ENCODE data around the gene CNTN5. TPM values are rescaled to one million over a fixed set of nuclear protein-coding genes. Genes with fewer than 3 reads are reported as not detected.

The CNTN5 gene
- total RNA-seq, 1 donor from 2014 or later, result not detected

DNA sequence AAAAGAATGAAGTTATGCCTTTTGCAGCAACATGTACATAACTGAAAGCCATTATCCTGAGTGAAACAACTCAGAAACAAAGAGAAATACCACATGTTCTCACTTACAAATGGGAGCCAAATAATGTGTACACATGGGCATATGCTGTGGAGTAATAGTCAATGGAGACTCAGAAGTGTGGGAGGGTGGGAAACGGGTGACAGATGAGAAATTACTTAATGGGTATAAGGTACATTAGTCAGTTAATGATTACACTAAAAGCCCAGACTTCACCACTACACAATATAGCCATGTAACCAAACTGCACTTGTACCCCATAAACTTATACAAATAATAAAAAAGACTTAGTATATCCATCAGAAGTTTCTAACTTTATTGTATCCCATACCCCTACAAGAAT lies 992.3 kb downstream of the CNTN5 start:
- no peak for DNase-seq (ENCODE audit: low read depth)

DNA sequence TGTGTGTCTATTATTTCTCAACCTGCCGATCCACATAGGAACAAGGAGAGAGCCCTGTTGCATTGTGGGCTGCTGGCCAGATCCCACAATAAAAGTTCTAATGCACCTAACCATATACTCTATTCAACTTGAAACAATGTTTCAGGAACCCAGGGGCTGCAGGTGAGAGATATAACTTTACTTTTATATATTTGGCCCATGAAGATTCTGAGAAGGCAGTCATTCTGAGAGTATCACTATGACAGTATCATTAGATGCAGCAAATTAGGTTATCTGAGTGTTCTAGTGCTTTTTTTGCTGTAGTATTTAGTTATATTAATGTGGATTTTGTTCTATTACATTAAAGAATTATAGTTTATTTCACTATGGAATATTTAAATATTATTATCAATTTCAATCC lies 1011.2 kb downstream of the CNTN5 start:
- DNase-seq (ENCODE audit: low read depth), result no peak

GRCh38 chr11:100061006-100061405 lies 1040.3 kb downstream of the CNTN5 start:
- DNase-seq (ENCODE audit: low read depth), result no peak

GRCh38 chr11:100066399-100066798 lies 1045.7 kb downstream of the CNTN5 start:
- no peak for DNase-seq (ENCODE audit: low read depth)

DNA sequence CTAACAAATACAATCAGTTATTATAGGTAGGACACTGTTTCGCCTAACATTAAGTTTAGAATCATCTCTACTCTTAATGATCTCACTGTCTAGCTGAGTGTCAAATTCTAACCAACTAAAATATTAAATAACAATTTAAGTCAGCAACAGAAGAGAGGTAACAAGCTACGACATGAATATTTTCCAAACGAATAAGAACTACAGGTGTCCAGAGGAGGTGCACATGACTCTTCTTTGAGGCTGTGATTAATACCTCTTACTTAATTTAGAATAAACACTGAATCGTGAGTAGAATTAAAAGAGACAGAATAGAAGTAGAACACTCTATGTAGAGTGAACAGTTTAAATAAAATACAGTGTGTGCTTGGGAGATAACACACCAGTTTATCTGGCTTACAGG lies 1047.4 kb downstream of the CNTN5 start:
- DNase-seq (ENCODE audit: low read depth), result no peak

GRCh38 chr11:100072131-100072530 lies 1051.4 kb downstream of the CNTN5 start:
- no peak for DNase-seq (ENCODE audit: low read depth)

GRCh38 chr11:100080381-100080780 lies 1059.6 kb downstream of the CNTN5 start:
- no peak for DNase-seq (ENCODE audit: low read depth)

- no peak for DNase-seq (ENCODE audit: low read depth)
Measured at GRCh38 chr11:100080821-100081220, 1060.1 kb downstream of the CNTN5 start.

- DNase-seq (ENCODE audit: low read depth), result no peak
Measured at GRCh38 chr11:100093698-100094097, 1072.9 kb downstream of the CNTN5 start.

GRCh38 chr11:100094121-100094865 lies 1073.5 kb downstream of the CNTN5 start:
- no peak for DNase-seq (ENCODE audit: low read depth)

GRCh38 chr11:100095809-100096208 lies 1075.1 kb downstream of the CNTN5 start:
- DNase-seq (ENCODE audit: low read depth), result no peak

- DNase-seq (ENCODE audit: low read depth), result peak; percentile 19
Measured at GRCh38 chr11:100098560-100098959, 1077.8 kb downstream of the CNTN5 start.

DNA sequence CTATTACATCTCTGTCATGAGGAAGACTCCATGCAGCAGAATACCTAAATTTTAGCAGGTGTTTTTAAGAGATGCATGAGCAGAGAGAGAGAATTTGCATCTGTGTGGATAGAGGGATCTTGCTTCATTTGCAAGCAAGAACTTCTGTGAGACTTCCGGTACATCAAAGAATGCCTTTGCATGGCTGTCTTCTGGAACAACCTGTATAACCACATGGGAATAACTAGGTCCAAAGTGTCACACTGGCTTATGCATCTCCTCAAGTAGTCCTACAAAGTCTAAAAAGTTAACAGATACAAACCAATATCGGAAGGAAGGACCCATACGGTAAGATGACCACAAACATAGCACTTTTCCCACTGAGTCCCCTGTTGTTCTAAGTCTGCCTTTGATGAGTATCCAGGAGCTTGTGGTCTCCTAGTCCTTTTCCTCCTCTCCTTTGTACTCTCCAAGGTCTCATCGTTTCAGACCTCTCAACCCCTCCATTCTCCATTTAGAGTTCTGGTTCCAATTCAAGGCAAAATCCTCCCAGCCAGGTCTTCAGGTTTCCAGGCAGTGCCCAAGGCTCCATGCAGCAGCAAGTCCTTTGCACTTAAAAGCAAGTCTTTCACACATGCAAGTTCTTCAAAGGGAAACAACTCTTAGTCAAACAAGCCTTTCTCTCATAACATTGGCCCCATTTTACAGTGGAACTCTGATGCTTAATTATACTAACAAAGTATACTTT lies 1084.7 kb downstream of the CNTN5 start:
- DNase-seq (ENCODE audit: low read depth), result no peak

- DNase-seq (ENCODE audit: low read depth), result no peak
Measured at GRCh38 chr11:100105982-100106358, 1085.2 kb downstream of the CNTN5 start.

DNA sequence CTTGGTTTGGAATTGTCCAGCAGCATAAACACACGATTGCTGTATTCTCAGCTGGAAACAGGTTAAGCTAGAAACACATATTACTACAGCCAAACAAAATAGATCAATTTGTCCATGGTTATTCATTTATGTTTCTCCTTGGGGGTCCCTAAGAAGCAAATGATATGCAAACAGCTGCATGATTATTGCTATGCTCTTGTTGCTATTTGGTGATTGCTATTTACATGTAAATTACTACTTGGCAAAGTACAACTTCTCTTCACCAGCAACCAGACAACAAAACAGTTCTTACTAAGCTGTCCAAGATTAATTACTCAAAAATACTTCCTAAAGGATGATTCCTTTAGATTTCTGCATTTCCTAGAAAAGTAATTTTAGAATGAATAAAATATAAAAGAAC lies 1098.4 kb downstream of the CNTN5 start:
- DNase-seq (ENCODE audit: low read depth), result no peak

DNA sequence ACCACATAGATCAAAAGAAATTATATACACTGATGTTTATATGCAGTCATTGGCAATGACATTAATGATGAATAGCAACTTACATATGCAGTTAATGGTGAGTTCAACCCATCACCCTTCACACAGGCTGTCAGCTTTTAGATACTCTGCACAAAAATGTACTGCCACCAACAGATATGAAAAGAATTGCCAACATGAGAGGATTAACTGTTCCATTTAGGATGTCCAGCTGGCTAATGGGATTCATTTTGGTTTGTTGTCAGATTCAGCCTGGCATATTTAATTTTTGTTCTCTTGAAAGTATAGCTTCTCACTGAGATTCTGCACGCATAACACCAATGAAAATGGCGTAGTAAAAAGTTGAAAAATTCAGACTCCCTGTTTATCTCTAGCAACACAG lies 1112.4 kb downstream of the CNTN5 start:
- DNase-seq (ENCODE audit: low read depth), result no peak

- DNase-seq (ENCODE audit: low read depth), result no peak
Measured at GRCh38 chr11:100141201-100141600, 1120.5 kb downstream of the CNTN5 start.

DNA sequence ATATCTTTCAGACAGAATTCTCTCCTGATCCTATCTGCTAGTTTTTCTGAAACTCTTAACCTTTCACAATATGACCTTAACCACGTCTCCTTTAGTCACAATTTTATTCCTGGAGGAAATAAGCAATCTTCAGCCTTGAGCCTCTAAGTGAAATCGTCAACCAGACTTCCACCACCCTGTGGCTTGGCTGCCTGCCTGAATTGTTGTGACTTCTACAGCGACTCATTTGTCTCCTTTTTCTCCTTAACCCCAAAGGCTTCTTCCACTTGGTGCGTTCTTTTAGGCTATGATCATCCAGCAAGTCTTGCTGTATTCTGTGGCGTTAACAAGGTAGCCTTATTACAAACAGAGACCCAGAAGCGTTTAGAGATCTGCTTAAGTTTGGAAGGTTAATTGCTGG lies 1131.2 kb downstream of the CNTN5 start:
- peak; percentile 62 for DNase-seq (ENCODE audit: low read depth)

DNA sequence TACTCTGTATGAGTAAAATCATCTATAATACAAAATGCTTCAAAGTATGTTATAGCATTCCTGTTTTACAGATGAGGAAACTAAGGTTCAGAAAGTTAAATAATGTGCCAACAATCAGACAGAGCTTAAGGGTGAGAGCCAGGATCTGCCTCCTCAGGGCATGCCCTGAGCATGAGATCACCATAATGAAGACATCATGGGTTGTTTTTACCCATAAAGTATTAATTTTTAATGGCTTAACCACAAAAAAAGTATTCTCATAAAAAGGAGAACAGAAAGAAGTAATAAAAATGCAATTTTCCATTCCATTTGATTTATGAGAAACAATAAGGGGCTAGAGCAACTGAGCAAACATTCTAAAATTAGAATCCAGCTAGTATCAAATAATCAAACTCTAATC lies 1132.0 kb downstream of the CNTN5 start:
- peak; percentile 14 for DNase-seq (ENCODE audit: low read depth)

- DNase-seq (ENCODE audit: low read depth), result no peak
Measured at GRCh38 chr11:100163471-100163870, 1142.7 kb downstream of the CNTN5 start.

DNA sequence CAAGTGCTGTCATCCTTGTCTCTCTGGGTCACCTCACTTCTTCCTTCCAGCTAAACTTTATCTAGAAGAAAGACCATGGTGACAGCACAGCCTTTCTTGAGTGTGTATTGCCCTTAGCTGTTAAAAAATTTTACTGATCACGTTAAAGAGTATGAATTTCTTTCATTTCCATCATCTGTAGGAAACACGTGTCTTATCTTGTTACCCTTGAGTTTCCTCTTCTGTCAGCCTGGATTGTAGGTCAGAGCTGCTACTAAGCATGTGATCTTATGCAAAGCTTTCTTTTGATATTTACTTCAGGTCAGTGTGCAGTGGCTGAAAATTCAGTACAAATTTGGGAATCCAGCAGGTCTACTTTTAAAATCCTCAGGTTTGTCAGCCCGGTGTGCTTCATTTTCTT lies 1154.1 kb downstream of the CNTN5 start:
- DNase-seq (ENCODE audit: low read depth), result no peak

DNA sequence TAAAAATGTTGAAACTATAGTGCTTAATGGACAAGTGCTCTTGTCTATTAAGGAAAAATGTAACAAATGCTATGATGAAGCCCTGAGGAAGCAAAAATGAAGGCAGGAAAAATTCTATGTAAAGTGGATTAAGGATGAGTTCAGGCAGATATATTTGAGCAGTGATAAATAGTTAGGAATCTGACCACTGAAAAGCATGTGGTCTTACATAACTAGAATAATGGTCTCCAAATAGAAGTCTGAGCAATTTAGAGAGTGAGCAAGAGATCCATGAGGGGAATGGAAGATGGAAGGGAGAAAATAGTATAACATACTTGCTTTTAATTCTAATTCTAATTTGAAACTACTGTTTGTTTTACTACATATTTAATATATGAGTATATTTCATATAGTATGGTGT lies 1155.7 kb downstream of the CNTN5 start:
- peak; percentile 63 for DNase-seq (ENCODE audit: low read depth)

DNA sequence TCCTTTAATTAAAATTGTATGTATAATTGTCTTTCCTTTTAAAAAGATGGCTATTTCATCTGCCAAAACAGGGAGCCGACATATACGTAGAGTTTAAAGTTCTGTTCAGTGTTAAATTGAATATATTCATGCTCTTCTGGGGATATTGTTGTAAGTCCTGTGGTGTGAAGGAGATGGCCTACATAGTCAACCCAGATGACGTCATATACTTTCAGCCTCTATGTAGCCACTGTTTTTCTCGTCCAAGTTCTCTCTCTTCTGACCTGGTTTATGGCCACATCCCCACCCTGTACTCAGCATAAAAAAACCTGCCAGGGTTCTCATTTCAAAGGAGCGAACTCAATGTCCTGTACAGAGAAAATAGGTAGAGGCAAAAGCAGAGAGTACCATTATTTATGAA lies 1156.9 kb downstream of the CNTN5 start:
- DNase-seq (ENCODE audit: low read depth), result no peak
